Stimulated activated CD4-positive, alpha-beta T cell treated with anti-CD3 and anti-CD28 coated beads, Interleukin-12 subunit alpha, Interleukin-12 subunit beta, amount 100 ng/mL, for 4 hours (primary cell): ENCODE results near the gene ITPR2.
"Not testable (repeated sequence)": the region's sequence is repeated elsewhere in the genome, so short reads cannot be mapped to it uniquely, and the experiment has no call there.

Experiments used
- DNase-seq: peaks from one replicate; pipeline ENCODE4 v3.0.0-alpha.2; 2020

ITPR2 gene

GRCh38 chr12:26786491-26786864, 46.5 kb downstream of the ITPR2 start:
- no peak for DNase-seq

GRCh38 chr12:26783816-26784379, 49.1 kb downstream of the ITPR2 start:
- DNase-seq: not testable (repeated sequence)

- no peak for DNase-seq
These were observed 49.9 kb downstream of the ITPR2 start for GRCh38 chr12:26783131-26783526.

- no peak for DNase-seq
These were observed 50.4 kb downstream of the ITPR2 start for GRCh38 chr12:26782372-26783130.

- not testable (repeated sequence) for DNase-seq
These were observed 52.3 kb downstream of the ITPR2 start for GRCh38 chr12:26780656-26781055.

- DNase-seq: not testable (repeated sequence)
These were observed 54.7 kb downstream of the ITPR2 start for GRCh38 chr12:26778173-26778775.

GRCh38 chr12:26777236-26777635, 55.8 kb downstream of the ITPR2 start:
- DNase-seq: no peak

GRCh38 chr12:26775991-26776390, 57.0 kb downstream of the ITPR2 start:
- not testable (repeated sequence) for DNase-seq

- no peak for DNase-seq
These were observed 59.5 kb downstream of the ITPR2 start for GRCh38 chr12:26773313-26774104.

GRCh38 chr12:26771861-26772260, 61.1 kb downstream of the ITPR2 start:
- no peak for DNase-seq

GRCh38 chr12:26770239-26771070, 62.5 kb downstream of the ITPR2 start:
- DNase-seq: no peak

- DNase-seq: no peak
These were observed 63.4 kb downstream of the ITPR2 start for GRCh38 chr12:26769611-26770010.

- no peak for DNase-seq
These were observed 64.1 kb downstream of the ITPR2 start for GRCh38 chr12:26768611-26769603.

GRCh38 chr12:26767865-26768264, 65.1 kb downstream of the ITPR2 start:
- no peak for DNase-seq

- no peak for DNase-seq
These were observed 65.9 kb downstream of the ITPR2 start for GRCh38 chr12:26767116-26767515.

GRCh38 chr12:26762186-26762585, 70.8 kb downstream of the ITPR2 start:
- DNase-seq: no peak

GRCh38 chr12:26761775-26762174, 71.2 kb downstream of the ITPR2 start:
- no peak for DNase-seq

GRCh38 chr12:26760657-26761293, 72.2 kb downstream of the ITPR2 start:
- no peak for DNase-seq

- DNase-seq: not testable (repeated sequence)
These were observed 77.6 kb downstream of the ITPR2 start for GRCh38 chr12:26755362-26755761.

GRCh38 chr12:26754148-26754547, 78.8 kb downstream of the ITPR2 start:
- no peak for DNase-seq

GRCh38 chr12:26751179-26751578, 81.8 kb downstream of the ITPR2 start:
- DNase-seq: no peak
